SK-N-SH (cell line): ENCODE results near the gene OSBPL5.

Experiments used
- EP300 ChIP-seq, 2 experiments: IDR thresholded peaks; 2 replicates each; pipeline versions ENCODE4 v1.4.0 to v1.6.1; 2012; ENCODE audit warnings: borderline replicate concordance in 1 of 2, low read depth in 1 of 2, low read length in 1 of 2
- RXRA ChIP-seq: IDR thresholded peaks from 2 replicates; pipeline ENCODE4 v1.4.0; 2012; ENCODE audit warnings: low read depth, mild to moderate bottlenecking, borderline replicate concordance
- TF ChIP-seq, protein P1 (sequence below): fragments of 200-600 bp; sonication (generic); IDR thresholded peaks from 2 replicates; pipeline ENCODE4 v1.6.1; 2017; ENCODE audit warnings: antibody characterized with exemption, mild to moderate bottlenecking, moderate library complexity

GRCh38 chr11:3092603-3093141, 72.4 kb downstream of the OSBPL5 start:
- TF ChIP-seq, protein P1, sequence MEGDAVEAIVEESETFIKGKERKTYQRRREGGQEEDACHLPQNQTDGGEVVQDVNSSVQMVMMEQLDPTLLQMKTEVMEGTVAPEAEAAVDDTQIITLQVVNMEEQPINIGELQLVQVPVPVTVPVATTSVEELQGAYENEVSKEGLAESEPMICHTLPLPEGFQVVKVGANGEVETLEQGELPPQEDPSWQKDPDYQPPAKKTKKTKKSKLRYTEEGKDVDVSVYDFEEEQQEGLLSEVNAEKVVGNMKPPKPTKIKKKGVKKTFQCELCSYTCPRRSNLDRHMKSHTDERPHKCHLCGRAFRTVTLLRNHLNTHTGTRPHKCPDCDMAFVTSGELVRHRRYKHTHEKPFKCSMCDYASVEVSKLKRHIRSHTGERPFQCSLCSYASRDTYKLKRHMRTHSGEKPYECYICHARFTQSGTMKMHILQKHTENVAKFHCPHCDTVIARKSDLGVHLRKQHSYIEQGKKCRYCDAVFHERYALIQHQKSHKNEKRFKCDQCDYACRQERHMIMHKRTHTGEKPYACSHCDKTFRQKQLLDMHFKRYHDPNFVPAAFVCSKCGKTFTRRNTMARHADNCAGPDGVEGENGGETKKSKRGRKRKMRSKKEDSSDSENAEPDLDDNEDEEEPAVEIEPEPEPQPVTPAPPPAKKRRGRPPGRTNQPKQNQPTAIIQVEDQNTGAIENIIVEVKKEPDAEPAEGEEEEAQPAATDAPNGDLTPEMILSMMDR, result no peak
- TF ChIP-seq RXRA (no peak), EP300 (IDR thresholded peaks at IDR 0.05; ENCODE audit: borderline replicate concordance in 1 of 2, low read depth in 1 of 2, low read length in 1 of 2) (no peak)
